ENCODE data around the gene LCMT2. TPM values are rescaled to one million over a fixed set of nuclear protein-coding genes. Genes with fewer than 3 reads are reported as not detected.

The LCMT2 gene
- total and polyA plus RNA-seq, 8 donors: under 0.01 to 6.4 (median 2.5) TPM

GRCh38 chr15:43281926-43282602 lies 48.3 kb downstream of the LCMT2 start:
- Histone ChIP-seq H3K27me3 (peaks cover 0 to 26% (median 4%) of the 10 kb centered on the region in 3 donors), H3K27ac (no peak overlapping the region), H3K36me3 (no peaks in the 10 kb centered on the region), H3K4me1 (peaks cover 0 to 6% (median 0%) of the 10 kb centered on the region in 4 donors), H3K4me3 (no peak overlapping the region), H3K9me3 (no peaks in the 10 kb centered on the region)
- 87 to 92% (median 91%) methylated on average over 12 of the region's 12 CpGs for WGBS, 5 donors
- intact Hi-C loops (cut with DNase I; ENCODE audit: low total_unique reads): no loop called here
- TF ChIP-seq POLR2A (IDR thresholded peaks at IDR 0.05) (no peak), POLR2AphosphoS5 (IDR thresholded peaks at IDR 0.05) (no peak), EP300 (IDR thresholded peaks at IDR 0.05) (no peak)
- TF ChIP-seq, protein P1, sequence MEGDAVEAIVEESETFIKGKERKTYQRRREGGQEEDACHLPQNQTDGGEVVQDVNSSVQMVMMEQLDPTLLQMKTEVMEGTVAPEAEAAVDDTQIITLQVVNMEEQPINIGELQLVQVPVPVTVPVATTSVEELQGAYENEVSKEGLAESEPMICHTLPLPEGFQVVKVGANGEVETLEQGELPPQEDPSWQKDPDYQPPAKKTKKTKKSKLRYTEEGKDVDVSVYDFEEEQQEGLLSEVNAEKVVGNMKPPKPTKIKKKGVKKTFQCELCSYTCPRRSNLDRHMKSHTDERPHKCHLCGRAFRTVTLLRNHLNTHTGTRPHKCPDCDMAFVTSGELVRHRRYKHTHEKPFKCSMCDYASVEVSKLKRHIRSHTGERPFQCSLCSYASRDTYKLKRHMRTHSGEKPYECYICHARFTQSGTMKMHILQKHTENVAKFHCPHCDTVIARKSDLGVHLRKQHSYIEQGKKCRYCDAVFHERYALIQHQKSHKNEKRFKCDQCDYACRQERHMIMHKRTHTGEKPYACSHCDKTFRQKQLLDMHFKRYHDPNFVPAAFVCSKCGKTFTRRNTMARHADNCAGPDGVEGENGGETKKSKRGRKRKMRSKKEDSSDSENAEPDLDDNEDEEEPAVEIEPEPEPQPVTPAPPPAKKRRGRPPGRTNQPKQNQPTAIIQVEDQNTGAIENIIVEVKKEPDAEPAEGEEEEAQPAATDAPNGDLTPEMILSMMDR (IDR thresholded peaks at IDR 0.05): no peak
- DNase-seq: no peak

DNA sequence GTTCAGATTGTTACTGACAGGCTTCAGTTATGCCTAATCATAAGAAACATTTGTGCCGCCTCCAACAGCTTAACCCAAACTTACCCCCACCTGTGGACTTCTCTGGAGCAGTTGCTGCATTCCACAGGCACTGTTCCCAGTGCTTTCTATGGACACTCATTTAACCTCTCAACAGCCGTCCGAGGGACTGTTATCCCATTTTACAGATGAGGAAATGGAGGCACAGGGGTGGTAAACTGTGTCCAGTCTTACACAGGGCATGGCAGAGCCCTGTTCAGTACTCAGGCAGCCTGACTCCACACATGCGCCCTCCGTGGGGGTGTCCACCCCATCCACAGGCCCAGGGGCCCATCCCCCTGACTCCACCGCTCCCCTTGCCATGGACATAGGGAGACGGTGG lies 49.4 kb downstream of the LCMT2 start:
- Histone ChIP-seq H3K36me3 (no peaks in the 10 kb centered on the region), H3K4me3 (no peak overlapping the region), H3K27me3 (peaks cover 0 to 22% (median 7%) of the 10 kb centered on the region in 3 donors), H3K4me1 (peaks cover 0 to 6% (median 0%) of the 10 kb centered on the region in 4 donors), H3K9me3 (no peaks in the 10 kb centered on the region), H3K27ac (no peak overlapping the region)
- TF ChIP-seq EP300 (IDR thresholded peaks at IDR 0.05) (no peak), POLR2AphosphoS5 (IDR thresholded peaks at IDR 0.05) (no peak), POLR2A (IDR thresholded peaks at IDR 0.05) (no peak)
- TF ChIP-seq, protein P1 (IDR thresholded peaks at IDR 0.05): no peak
- intact Hi-C loops (cut with DNase I; ENCODE audit: low total_unique reads): no loop called here
- WGBS, 5 donors: 75 to 88% (median 80%) methylated on average over 7 of the region's 7 CpGs
- no peak for DNase-seq

GRCh38 chr15:43279496-43279895 lies 50.9 kb downstream of the LCMT2 start:
- Histone ChIP-seq H3K27me3 (peaks cover 0 to 25% (median 10%) of the 10 kb centered on the region in 3 donors), H3K4me3 (no peak overlapping the region), H3K9me3 (no peaks in the 10 kb centered on the region), H3K36me3 (no peaks in the 10 kb centered on the region), H3K27ac (no peak overlapping the region), H3K4me1 (no peaks in the 10 kb centered on the region)
- no peak for DNase-seq
- intact Hi-C loops (cut with DNase I; ENCODE audit: low total_unique reads): no loop called here
- TF ChIP-seq POLR2AphosphoS5 (IDR thresholded peaks at IDR 0.05) (no peak), EP300 (IDR thresholded peaks at IDR 0.05) (no peak), POLR2A (IDR thresholded peaks at IDR 0.05) (no peak)
- TF ChIP-seq, protein P1 (IDR thresholded peaks at IDR 0.05): no peak
- 77 to 88% (median 82%) methylated on average over 6 to 7 of the region's 7 CpGs for WGBS, 5 donors

DNA sequence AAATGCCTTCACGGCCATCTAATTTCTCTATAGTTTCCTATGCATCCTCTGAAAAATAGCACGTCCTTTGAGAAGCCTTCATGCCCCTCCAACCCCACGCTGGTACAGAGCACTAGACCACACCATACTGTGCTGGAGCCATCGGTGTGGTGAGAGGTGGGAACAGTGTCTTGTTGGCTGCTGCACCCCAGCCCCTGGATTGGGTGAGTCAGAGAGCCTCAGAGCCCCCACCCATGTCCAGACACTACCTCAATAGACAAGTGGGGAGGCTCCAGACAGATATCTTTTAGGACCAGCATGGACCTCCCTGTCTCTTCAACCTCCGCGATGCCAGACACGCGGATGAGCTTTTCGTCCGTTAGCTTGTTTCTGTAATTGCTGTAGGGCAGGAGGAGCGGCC lies 51.5 kb downstream of the LCMT2 start:
- Histone ChIP-seq H3K9me3 (no peaks in the 10 kb centered on the region), H3K27me3 (peaks cover 0 to 31% (median 14%) of the 10 kb centered on the region in 3 donors), H3K4me3 (no peak overlapping the region), H3K27ac (no peak overlapping the region), H3K4me1 (no peaks in the 10 kb centered on the region), H3K36me3 (no peaks in the 10 kb centered on the region)
- intact Hi-C loops (cut with DNase I; ENCODE audit: low total_unique reads): no loop called here
- WGBS, 5 donors: 82 to 92% (median 84%) methylated on average over 11 of the region's 11 CpGs
- TF ChIP-seq, protein P1 (IDR thresholded peaks at IDR 0.05): no peak
- TF ChIP-seq POLR2A (IDR thresholded peaks at IDR 0.05) (no peak), EP300 (IDR thresholded peaks at IDR 0.05) (no peak), POLR2AphosphoS5 (IDR thresholded peaks at IDR 0.05) (no peak)
- DNase-seq: no peak

All from stomach (tissue), 9 donors.